GM18867 (cell line): ENCODE data around the gene ZNF737.
"Not testable (repeated sequence)": the region's sequence is repeated elsewhere in the genome, so short reads cannot be mapped to it uniquely, and the experiment has no call there.

Source experiments
- ATAC-seq: cut with Tn5 transposase; IDR thresholded peaks from one replicate; pipeline ENCODE4 v1.9.1; 2021; ENCODE audit warnings: mild to moderate bottlenecking, moderate library complexity; ENCODE audit not compliant: unreplicated experiment

The ZNF737 gene

DNA sequence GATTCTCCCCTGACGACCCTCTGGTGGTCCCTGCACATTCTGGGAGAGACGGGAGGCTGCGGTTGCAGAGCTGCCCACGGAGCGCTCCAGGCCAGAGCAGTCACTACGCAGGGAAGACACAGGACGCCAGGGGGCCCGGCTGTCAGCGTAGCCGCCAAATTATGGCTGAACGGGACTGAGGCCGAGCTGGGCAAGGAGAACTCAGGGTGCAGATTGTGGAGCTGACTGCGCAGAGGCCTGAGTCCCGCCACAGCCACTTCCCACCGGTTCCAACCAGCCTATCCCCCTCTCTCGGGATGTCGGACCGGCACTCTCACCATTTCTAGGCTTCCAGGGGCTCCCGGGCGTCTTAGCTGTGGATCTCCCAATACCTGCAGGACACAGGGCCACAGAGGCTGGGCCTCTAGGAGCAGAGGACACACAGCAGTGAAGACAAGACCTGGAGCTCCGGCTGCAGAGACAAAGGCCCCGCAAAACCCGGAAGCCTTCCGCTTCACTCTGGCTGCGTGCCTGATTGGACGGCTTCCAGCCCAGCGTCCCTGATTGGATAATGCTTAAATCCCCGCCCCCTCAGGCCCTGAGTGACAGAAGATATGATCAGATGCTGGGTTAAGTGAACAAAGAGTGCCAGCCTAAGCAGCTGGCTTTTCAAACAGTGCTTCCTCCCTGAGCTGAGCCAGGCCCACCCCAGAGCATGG is at the start of gene ZNF737:
TSS of gene ZNF737 (minus strand) at position 461 of the 698 bp plus-strand sequence. CDS start at position 320, 141 bp downstream.
- ATAC-seq, result peak; percentile 94

GRCh38 chr19:20614971-20615370 is 49.4 kb upstream of the ZNF737 start:
- not testable (repeated sequence) for ATAC-seq

DNA sequence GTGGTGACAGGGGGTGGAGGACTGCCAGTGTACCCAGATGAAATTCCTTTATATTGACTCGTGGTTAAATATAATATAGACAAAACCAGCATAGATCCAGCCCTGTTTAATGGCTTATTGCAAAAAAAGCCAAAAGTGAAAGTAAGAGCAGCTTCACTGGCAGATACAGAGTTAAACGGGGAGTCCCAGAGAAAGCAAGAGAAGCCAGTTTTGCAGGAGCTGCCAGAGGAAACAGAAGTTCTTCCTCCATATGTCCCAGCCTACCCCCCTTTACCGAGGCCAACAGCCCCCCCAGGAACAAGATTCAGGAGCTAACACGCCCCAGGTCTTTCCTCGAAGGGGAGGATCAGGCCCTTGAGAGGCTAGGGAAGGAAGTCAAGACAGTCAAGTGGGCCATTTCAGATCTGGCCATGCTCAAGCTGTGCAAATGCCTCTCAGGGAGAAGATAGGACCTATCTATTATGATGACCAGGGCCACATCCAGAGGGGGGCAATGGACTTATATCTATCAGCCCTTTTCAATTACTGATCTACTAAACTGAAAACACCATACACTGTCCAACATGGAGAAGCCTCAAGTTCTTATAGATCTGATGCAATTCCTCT is 47.2 kb upstream of the ZNF737 start:
- ATAC-seq, result no peak

GRCh38 chr19:20611866-20612265 is 46.3 kb upstream of the ZNF737 start:
- ATAC-seq, result no peak

DNA sequence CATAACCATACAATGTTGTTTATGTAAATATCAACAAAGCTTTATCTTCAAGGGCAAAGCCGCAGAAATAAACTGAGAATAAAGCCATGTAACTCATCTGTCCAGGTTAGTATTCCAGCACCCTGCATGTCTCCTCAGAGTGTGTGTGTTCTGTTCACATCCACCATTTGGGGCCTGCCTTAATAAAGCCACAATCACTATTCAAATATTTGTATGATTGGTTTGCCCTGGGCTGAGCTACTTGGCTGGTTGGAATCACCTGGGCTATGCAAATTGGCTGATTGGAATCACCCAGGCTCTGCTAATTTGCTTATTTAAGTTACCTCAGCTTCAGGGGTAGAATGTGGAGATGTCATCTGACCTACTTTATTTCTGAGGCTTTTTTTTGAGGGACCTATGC is 42.4 kb upstream of the ZNF737 start:
- ATAC-seq, result no peak

GRCh38 chr19:20558571-20558970 is 7.0 kb downstream of the ZNF737 start:
- ATAC-seq, result no peak

DNA sequence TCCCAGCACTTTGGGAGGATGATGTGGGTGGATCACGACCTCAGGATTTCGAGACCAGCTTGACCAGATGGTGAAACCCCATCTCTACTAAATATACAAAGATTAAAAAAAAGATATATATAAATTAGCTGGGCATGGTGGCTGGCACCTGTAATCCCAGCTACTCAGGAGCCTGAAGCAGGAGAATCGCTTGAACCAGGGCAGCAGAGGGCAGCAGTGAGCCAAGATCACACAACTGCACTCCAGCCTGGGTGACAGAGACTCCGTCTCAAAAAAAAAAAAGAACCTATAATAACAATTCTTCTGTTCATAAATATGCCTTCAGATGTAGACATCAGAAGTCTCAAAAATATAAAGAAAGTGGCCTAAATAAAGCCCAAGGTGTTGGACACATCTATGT is 7.6 kb downstream of the ZNF737 start:
- ATAC-seq, result no peak

- ATAC-seq, result not testable (repeated sequence)
Observed at GRCh38 chr19:20544667-20545333, 20.8 kb downstream of the ZNF737 start.

DNA sequence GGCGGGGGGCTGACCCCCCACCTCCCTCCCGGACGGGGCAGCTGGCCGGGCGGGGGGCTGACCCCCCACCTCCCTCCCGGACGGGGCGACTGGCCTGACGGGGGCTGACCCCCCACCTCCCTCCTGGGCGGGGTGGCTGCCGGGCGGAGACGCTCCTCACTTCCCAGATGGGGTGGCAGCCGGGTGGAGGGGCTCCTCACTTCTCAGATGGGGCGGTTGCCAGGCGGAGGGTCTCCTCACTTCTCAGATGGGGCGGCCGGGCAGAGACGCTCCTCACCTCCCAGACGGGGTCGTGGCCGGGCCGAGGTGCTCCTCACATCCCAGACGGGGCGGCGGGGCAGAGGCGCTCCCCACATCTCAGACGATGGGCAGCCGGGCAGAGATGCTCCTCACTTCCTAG is 35.3 kb downstream of the ZNF737 start:
- not testable (repeated sequence) for ATAC-seq

GRCh38 chr19:20513189-20513904 is 52.2 kb downstream of the ZNF737 start:
- ATAC-seq, result no peak

GRCh38 chr19:20503476-20503875 is 62.1 kb downstream of the ZNF737 start:
- ATAC-seq, result no peak
